ENCODE data around the gene NEK7.

DNA sequence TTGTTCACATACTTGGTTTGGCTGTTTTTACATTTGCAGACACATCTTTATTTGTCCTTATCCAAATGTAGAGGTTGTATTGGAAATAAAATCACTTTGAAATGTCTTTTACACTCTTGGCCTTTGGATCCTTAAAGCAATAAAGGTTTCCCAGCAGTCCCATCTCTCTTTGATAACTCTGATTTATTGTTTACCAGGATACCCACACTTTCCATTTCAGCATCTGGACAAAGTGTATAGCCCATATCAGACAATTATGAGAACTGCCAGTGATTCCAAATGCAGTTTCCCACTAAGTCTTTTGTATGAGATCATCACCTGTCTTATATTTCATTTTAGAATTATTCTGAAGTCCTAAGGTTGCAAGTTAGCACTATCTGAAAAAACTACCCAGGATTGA is 114.7 kb downstream of the NEK7 start:
- TF ChIP-seq CTCF (conservative IDR thresholded peaks at IDR 0.05; ENCODE audit: low read depth, low read length) (no peak), EZH2phosphoT487 (IDR thresholded peaks at IDR 0.05; ENCODE audit: borderline replicate concordance, low read length) (no peak), EZH2 (IDR thresholded peaks at IDR 0.05; ENCODE audit: low read length, unreplicated experiment) (no peak)

Measured in PC-3 (cell line).